Transverse colon (tissue), 4 donors: Measurements from ENCODE around the gene BASP1. TPM values are rescaled to one million over a fixed set of nuclear protein-coding genes. Genes with fewer than 3 reads are reported as not detected.

Source experiments
- DNase-seq: peaks from one replicate; pipeline ENCODE4 v3.0.0-alpha.2; 2019
- H3K27ac ChIP-seq, 4 donors: fragments of 200-600 bp; sonication (generic); 2 replicates each; pipeline ENCODE4 v1.5.1; 2016 to 2018; ENCODE audit warnings: inconsistent platforms in 4 of 4
- H3K27me3 ChIP-seq: fragments of 200-600 bp; sonication (generic); 2 replicates; pipeline ENCODE4 v1.5.1; 2017; ENCODE audit warnings: inconsistent platforms
- H3K36me3 ChIP-seq, 4 donors: fragments of 200-600 bp; sonication (generic); 2 replicates each; pipeline ENCODE4 v1.5.1; 2017 to 2019; ENCODE audit warnings: inconsistent platforms in 4 of 4
- H3K4me1 ChIP-seq, 4 donors: fragments of 200-600 bp; sonication (generic); 2 replicates each; pipeline ENCODE4 v1.5.1; 2017 to 2020; ENCODE audit warnings: inconsistent platforms in 4 of 4
- H3K4me3 ChIP-seq, 4 donors: fragments of 200-600 bp; sonication (generic); 1 replicate in 1 of 4; 2 replicates in 3 of 4; pipeline versions ENCODE4 v1.5.1 to v1.6.1; 2017 to 2019; ENCODE audit warnings: inconsistent platforms in 4 of 4
- H3K9me3 ChIP-seq, 2 donors: fragments of 200-600 bp; sonication (generic); 2 replicates each; pipeline ENCODE4 v1.5.1; 2017 to 2019; ENCODE audit warnings: inconsistent platforms in 2 of 2
- CTCF ChIP-seq, 5 experiments: fragments of 200-600 bp in 3 of 5; fragments of 450-650 bp in 2 of 5; sonication (generic) in 3 of 5; IDR thresholded peaks; 1 replicate in 2 of 5; 2 replicates in 3 of 5; pipeline ENCODE4 v1.5.1; 2016 to 2017; ENCODE audit warnings: antibody characterized with exemption in 5 of 5, inconsistent platforms in 3 of 5, mild to moderate bottlenecking in 2 of 5, moderate library complexity in 1 of 5
- EP300 ChIP-seq: sonication (generic); formaldehyde crosslinking; IDR thresholded peaks from one replicate; pipeline ENCODE4 v1.6.1; 2017; ENCODE audit warnings: antibody characterized with exemption, low read depth
- POLR2A ChIP-seq: fragments of 450-650 bp; IDR thresholded peaks from one replicate; pipeline ENCODE4 v1.6.1; 2016; ENCODE audit warnings: antibody characterized with exemption, mild to moderate bottlenecking, moderate library complexity
- POLR2AphosphoS5 ChIP-seq, 3 donors: sonication (generic); formaldehyde crosslinking; IDR thresholded peaks; one replicate each; pipeline ENCODE4 v1.6.1; 2016; ENCODE audit warnings: antibody characterized with exemption in 3 of 3
- WGBS, 2 donors: methylation state at CpG; one replicate each; pipeline ENCODE4 v1.1.5; 2018; ENCODE audit warnings: low coverage in 1 of 2; 5-methylcytosine and 5-hydroxymethylcytosine counted together
- in situ Hi-C, 4 donors: fragments of 200-750 bp; cut with MboI; loops; one replicate each; pipeline versions ENCODE4 v1.15.0 to v1.15.1; 2017; ENCODE audit warnings: low sequenced_read_pairs in 3 of 4, low pct_ligation_motif_present in 1 of 4, low pct_unique_long_range_greater_than_20kb in 1 of 4
- intact Hi-C: fragments of 100-400 bp; cut with DNase I; formaldehyde crosslinking; loops from one replicate; pipeline ENCODE4 v1.15.1; 2023; ENCODE audit warnings: low total_unique reads
- total RNA-seq, 4 donors: library from RNA; depleted of rRNA; stranded (reverse); fragments of >200 nt; gene quantifications; one replicate each; pipeline ENCODE4 v1.1.0, GENCODE V29; 2016

BASP1 gene
- total RNA-seq, 4 donors from 2014 or later = 1.5 to 36.4 (median 9.2) TPM

- H3K27ac ChIP-seq = no peak overlapping the region
- no peaks in the 10 kb centered on the region for H3K4me1 ChIP-seq
- no peak for TF ChIP-seq EP300
- TF ChIP-seq POLR2A = no peak
- TF ChIP-seq POLR2AphosphoS5 (IDR thresholded peaks at IDR 0.05) = no peak
- no peak overlapping the region for H3K4me3 ChIP-seq
- intact Hi-C loops (no loop called here), in situ Hi-C loops (loop anchor here in 1 of 4 donors (10.0 kb wide), 1 partner anchor 1055 kb away; no protein-coding TSS in a partner anchor)
- no peak for DNase-seq
- no peaks in the 10 kb centered on the region for H3K36me3 ChIP-seq
- no peaks in the 10 kb centered on the region for H3K9me3 ChIP-seq
- no peaks in the 10 kb centered on the region for H3K27me3 ChIP-seq
- WGBS, 2 donors = 67 to 80% methylated on average over 4 of the region's 4 CpGs
Measured at GRCh38 chr5:17229313-17229712, 11.9 kb downstream of the BASP1 start.

- Histone ChIP-seq H3K27me3 (no peaks in the 10 kb centered on the region), H3K36me3 (no peaks in the 10 kb centered on the region), H3K27ac (no peak overlapping the region), H3K4me3 (no peak overlapping the region), H3K4me1 (no peaks in the 10 kb centered on the region), H3K9me3 (no peaks in the 10 kb centered on the region)
- intact Hi-C loops = no loop called here
- in situ Hi-C loops = no loop called here
- no peak for TF ChIP-seq POLR2AphosphoS5 (IDR thresholded peaks at IDR 0.05)
- no peak for TF ChIP-seq POLR2A
- no peak for TF ChIP-seq CTCF (IDR thresholded peaks at IDR 0.05)
- TF ChIP-seq EP300 = no peak
- WGBS, 2 donors = 83 to 100% methylated on average over 2 to 3 of the region's 3 CpGs
- DNase-seq = no peak
Measured at GRCh38 chr5:17230191-17230590, 12.8 kb downstream of the BASP1 start.

GRCh38 chr5:17230808-17231525 is 13.5 kb downstream of the BASP1 start:
- no peaks in the 10 kb centered on the region for H3K36me3 ChIP-seq
- no peak for DNase-seq
- H3K9me3 ChIP-seq = no peaks in the 10 kb centered on the region
- 79 to 81% methylated on average over 10 of the region's 10 CpGs for WGBS, 2 donors
- in situ Hi-C loops (no loop called here), intact Hi-C loops (no loop called here)
- H3K27me3 ChIP-seq = no peaks in the 10 kb centered on the region
- H3K4me1 ChIP-seq = no peaks in the 10 kb centered on the region
- no peak overlapping the region for H3K4me3 ChIP-seq
- no peak for TF ChIP-seq POLR2AphosphoS5 (IDR thresholded peaks at IDR 0.05)
- no peak overlapping the region for H3K27ac ChIP-seq

- in situ Hi-C loops = no loop called here
- H3K4me1 ChIP-seq = no peaks in the 10 kb centered on the region
- H3K36me3 ChIP-seq = no peaks in the 10 kb centered on the region
- no peak for DNase-seq
- WGBS, 2 donors = 44 to 77% methylated on average over 2 to 9 of the region's 9 CpGs
- no peak for TF ChIP-seq CTCF (IDR thresholded peaks at IDR 0.05)
- no peak overlapping the region for H3K4me3 ChIP-seq
- no peak overlapping the region for H3K27ac ChIP-seq
- no peaks in the 10 kb centered on the region for H3K27me3 ChIP-seq
- intact Hi-C loops = no loop called here
- H3K9me3 ChIP-seq = no peaks in the 10 kb centered on the region
Measured at GRCh38 chr5:17232405-17232804, 15.0 kb downstream of the BASP1 start.

- in situ Hi-C loops = no loop called here
Measured at GRCh38 chr5:17233488-17233887, 16.1 kb downstream of the BASP1 start.

More at GRCh38 chr5:17233488-17233887, 16.1 kb downstream of the BASP1 start:
- Histone ChIP-seq H3K9me3 (no peaks in the 10 kb centered on the region), H3K4me3 (no peak overlapping the region), H3K27me3 (no peaks in the 10 kb centered on the region), H3K36me3 (no peaks in the 10 kb centered on the region), H3K27ac (no peak overlapping the region), H3K4me1 (no peaks in the 10 kb centered on the region)
- no peak for DNase-seq
- WGBS, 2 donors = 56 to 88% methylated on average over 3 to 6 of the region's 6 CpGs
- TF ChIP-seq POLR2A (no peak), POLR2AphosphoS5 (IDR thresholded peaks at IDR 0.05) (no peak), EP300 (no peak), CTCF (IDR thresholded peaks at IDR 0.05) (no peak)
- intact Hi-C loops = no loop called here
